Mesodermal cell (in vitro differentiated cells): ENCODE data around the gene AUTS2.

Experiments used
- H3K27ac ChIP-seq: 2 replicates; pipeline ENCODE4 v1.7.0; 2013; ENCODE audit warnings: mild to moderate bottlenecking, low read depth, low read length, moderate library complexity; ENCODE audit not compliant: severe bottlenecking
- H3K36me3 ChIP-seq: 2 replicates; pipeline ENCODE4 v1.7.1; 2013; ENCODE audit warnings: mild to moderate bottlenecking, low read length, moderate library complexity; ENCODE audit not compliant: control insufficient read depth, insufficient read depth
- H3K4me1 ChIP-seq: one replicate; pipeline ENCODE4 v1.7.1; 2013; ENCODE audit warnings: mild to moderate bottlenecking, low read length; ENCODE audit not compliant: insufficient read depth, control insufficient read depth, poor library complexity, severe bottlenecking
- H3K4me3 ChIP-seq: 2 replicates; pipeline ENCODE4 v1.7.0; 2013; ENCODE audit warnings: low read length, control low read depth, mild to moderate bottlenecking; ENCODE audit not compliant: insufficient read depth, poor library complexity, severe bottlenecking; ENCODE audit errors: extremely low read depth
- H3K9me3 ChIP-seq: 2 replicates; pipeline ENCODE4 v1.7.1; 2013; ENCODE audit warnings: mild to moderate bottlenecking, low read length, moderate library complexity; ENCODE audit not compliant: control insufficient read depth
- WGBS, 2 experiments: methylation state at CpG; one replicate each; pipeline ENCODE4 v1.1.5; 2013; ENCODE audit warnings: missing lambda C conversion rate in 2 of 2; ENCODE audit not compliant: insufficient coverage in 2 of 2; 5-methylcytosine and 5-hydroxymethylcytosine counted together

The AUTS2 gene

DNA sequence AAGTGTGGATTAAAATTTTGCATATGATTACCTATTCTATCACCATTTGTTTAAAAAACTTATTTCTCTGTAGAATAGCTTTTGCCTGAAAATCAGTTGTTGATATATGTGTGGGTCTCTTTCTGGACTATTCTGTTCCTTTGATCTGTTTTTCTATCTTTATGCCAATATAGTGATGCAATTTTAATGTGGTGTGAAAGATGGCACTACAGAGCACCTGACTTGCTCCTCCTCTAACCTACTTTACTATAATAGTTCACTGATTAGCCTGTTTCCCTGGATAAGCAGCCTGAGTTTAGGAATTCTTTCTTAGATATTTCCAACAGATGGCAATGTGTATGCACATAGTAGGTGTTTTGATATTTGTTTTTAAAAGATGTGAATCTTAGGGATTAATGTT is 294.5 kb downstream of the AUTS2 start:
- no peaks in the 10 kb centered on the region for H3K36me3 ChIP-seq
- no peak overlapping the region for H3K27ac ChIP-seq
- peaks cover 6% of the 10 kb centered on the region for H3K4me1 ChIP-seq
- no peak overlapping the region for H3K4me3 ChIP-seq
- peaks cover 4% of the 10 kb centered on the region for H3K9me3 ChIP-seq

DNA sequence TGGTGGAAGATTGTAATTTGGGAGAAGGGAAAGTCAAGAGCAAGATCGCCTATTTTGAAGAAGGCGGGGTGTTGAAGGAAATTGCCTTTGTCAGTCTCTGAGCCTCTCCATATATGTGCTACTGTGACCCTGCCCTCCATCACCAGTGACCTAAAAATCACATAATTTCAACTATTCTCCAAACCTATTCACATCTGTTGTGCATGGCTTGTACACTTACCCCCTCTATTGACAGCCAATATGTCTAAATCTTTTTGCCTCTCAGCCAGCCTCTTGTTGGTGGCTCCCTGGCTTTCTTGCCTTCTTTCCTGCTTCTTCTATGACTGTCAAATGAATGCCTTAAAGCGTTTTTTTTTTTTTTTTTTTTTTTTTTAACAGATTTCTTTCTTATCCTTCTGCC is 295.6 kb downstream of the AUTS2 start:
- Histone ChIP-seq H3K4me3 (no peak overlapping the region), H3K9me3 (peaks cover 4% of the 10 kb centered on the region), H3K36me3 (no peaks in the 10 kb centered on the region), H3K4me1 (peaks cover 6% of the 10 kb centered on the region), H3K27ac (no peak overlapping the region)
- 46 to 58% methylated on average over 2 of the region's 3 CpGs for WGBS, 2 experiments

DNA sequence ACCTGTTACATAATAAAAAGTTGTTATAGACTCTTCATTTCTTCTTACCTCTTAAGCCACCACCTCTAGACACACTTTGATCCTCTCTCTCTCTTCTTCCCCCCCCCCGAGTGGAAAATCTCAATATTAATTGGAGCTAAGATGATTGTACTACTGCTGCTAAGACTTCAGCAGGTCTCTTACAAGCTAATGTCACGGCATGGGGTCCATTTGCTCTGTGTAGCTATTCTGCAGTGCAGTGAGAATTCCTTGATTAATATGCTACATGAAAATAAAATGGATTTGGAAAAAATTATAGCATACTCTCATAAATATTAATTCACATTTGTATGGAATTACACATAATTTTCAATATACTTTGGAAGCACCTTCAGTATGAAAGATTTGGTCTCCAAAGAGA is 297.2 kb downstream of the AUTS2 start:
- no CpG with 5 or more reads among the region's 2 CpGs for WGBS, 2 experiments
- Histone ChIP-seq H3K4me3 (no peak overlapping the region), H3K27ac (no peak overlapping the region), H3K36me3 (no peaks in the 10 kb centered on the region), H3K9me3 (peaks cover 4% of the 10 kb centered on the region), H3K4me1 (peaks cover 6% of the 10 kb centered on the region)

DNA sequence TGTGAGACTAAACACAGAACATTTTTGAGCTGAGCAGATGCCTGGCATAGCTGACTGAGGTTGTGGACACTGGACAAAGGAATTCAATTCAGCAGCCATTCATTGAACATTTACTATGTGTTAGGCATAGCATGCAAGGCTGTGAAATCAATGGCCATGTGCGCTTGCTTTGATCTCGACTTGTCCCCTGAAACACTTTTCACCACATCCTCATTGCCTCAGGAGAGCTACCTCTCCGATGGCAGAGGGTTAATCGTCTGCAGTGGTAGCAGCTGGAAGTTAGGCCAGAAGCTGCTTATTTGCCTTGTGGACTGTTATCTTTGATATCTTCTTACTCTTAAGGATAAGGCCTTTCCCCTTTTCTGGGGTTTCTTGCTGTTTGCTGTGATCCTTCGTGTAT is 297.8 kb downstream of the AUTS2 start:
- WGBS, 2 experiments = 83% methylated on average over 2 of the region's 5 CpGs; no CpG with 5 or more reads in 1 of the 2 experiments
- Histone ChIP-seq H3K9me3 (peaks cover 4% of the 10 kb centered on the region), H3K4me3 (no peak overlapping the region), H3K36me3 (no peaks in the 10 kb centered on the region), H3K27ac (no peak overlapping the region), H3K4me1 (peaks cover 6% of the 10 kb centered on the region)

DNA sequence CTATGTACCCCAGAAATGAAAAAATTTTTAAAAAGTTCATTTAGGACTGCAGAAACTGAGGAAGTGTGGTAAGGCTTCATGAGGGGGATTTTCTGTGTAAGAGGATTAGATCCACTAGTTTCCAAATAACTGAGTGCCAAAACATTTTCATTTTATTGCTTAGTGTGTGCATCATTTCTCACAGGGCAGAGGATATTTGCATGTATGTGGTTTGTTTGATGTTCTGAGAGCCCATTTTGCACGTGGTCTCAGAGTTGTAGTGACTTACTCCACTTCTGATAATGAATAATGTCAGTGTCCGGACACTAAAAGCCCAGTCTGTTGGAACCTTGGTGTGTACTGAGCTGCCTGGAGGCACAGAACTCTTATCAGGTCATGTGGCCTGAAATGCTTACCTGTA is 299.9 kb downstream of the AUTS2 start:
- Histone ChIP-seq H3K27ac (no peak overlapping the region), H3K4me1 (peaks cover 6% of the 10 kb centered on the region), H3K36me3 (no peaks in the 10 kb centered on the region), H3K4me3 (no peak overlapping the region), H3K9me3 (peaks cover 4% of the 10 kb centered on the region)
- 79 to 83% methylated on average over 2 of the region's 2 CpGs for WGBS, 2 experiments

DNA sequence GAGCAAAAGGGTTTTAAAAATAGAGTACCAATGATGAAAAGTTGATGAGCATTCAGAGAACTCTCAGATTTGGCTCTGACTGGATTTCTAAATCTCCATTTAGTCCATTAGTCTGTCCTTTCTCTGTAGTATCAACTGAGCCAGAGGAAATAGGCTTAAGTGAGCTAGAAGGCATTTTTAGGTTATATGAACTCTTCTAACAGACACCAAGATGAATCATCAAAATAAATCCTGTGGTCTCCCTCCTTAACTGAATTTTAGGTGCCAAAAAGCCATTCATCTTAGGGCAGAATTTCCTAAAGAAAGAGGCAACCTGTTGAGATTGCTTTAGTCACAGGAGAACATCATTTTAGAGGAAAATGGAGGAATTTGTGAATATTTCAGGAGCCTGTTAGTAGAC is 305.1 kb downstream of the AUTS2 start:
- Histone ChIP-seq H3K4me3 (no peak overlapping the region), H3K4me1 (peaks cover 4% of the 10 kb centered on the region), H3K27ac (no peak overlapping the region), H3K36me3 (no peaks in the 10 kb centered on the region), H3K9me3 (no peaks in the 10 kb centered on the region)

DNA sequence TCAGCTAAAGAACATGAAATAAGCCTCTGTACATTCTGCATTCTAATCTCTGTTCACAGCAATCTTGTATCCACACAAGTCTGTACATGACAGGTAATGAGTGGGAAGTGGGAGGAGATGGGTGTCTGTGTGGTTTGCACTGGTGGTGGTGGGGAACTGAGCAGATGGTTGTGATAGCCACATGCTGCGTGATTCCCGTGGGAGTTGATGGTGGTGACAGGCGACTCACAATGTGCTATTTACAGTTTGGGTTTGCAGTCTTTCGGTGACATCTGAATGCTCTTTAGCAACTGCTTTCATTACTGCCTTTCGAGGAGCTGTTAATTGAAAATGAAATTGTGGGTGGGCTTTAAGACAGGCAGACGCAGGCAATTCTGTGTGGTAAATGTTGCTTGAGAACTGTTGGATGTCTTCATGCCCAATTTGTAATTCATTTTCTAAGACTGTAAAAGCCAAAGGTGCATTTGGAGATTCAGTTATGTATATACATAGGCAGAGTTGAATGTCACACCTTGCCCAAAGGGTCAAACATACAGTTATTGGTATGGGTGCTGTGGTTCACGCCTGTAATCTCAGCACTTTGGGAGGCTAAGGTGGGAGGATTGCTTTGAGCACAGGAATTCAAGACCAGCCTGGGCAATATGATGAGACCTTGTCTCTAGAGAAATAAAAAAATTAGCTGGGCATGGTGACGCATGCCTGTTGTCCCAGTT is 308.2 kb downstream of the AUTS2 start:
- H3K9me3 ChIP-seq = peaks cover 5% of the 10 kb centered on the region
- 83 to 89% methylated on average over 8 of the region's 8 CpGs for WGBS, 2 experiments
- no peak overlapping the region for H3K27ac ChIP-seq
- H3K4me3 ChIP-seq = no peak overlapping the region
- H3K4me1 ChIP-seq = peaks cover 4% of the 10 kb centered on the region
- H3K36me3 ChIP-seq = no peaks in the 10 kb centered on the region

DNA sequence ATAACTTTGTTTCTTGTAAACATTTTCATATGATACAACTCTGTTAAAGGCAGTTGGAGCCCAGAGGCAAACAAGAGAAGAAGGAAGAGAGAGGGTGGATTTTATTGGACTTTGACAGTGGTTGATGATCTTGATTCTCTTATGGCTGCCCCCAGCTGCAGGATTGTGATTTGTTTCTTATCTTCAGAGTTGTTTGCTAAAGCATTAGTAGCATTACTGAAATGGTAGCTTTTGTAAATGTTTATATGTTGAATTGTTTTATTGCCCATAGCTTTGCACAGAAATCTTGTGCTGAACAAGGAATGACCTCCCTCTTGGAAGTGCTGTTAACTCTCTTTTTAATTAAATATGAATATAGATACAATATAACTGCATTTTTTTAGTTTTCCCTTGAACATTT is 309.4 kb downstream of the AUTS2 start:
- H3K4me3 ChIP-seq = no peak overlapping the region
- no peaks in the 10 kb centered on the region for H3K36me3 ChIP-seq
- peaks cover 8% of the 10 kb centered on the region for H3K9me3 ChIP-seq
- no peak overlapping the region for H3K27ac ChIP-seq
- H3K4me1 ChIP-seq = peaks cover 4% of the 10 kb centered on the region

DNA sequence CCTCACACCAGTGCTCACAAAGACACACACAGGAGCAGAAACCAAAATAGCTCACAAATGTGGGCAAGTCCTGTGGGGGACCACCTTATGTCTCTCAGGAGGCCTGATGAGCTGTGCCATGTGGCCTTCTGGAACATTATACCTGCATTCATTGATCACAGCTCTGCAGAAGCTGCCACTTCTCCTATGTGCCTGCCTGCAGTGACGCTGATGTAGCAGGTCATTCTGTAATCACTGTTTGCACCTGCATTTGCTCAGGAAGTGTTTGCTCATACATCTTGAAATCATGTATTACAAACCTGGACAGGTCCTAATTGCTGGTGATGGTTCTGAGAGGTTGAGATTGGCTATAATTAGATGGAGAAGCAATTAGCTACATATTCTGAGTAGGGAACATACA is 310.2 kb downstream of the AUTS2 start:
- Histone ChIP-seq H3K27ac (no peak overlapping the region), H3K36me3 (no peaks in the 10 kb centered on the region), H3K4me1 (peaks cover 10% of the 10 kb centered on the region), H3K9me3 (peaks cover 8% of the 10 kb centered on the region), H3K4me3 (no peak overlapping the region)
- 100% methylated on average over 1 of the region's 1 CpG for WGBS, 2 experiments

DNA sequence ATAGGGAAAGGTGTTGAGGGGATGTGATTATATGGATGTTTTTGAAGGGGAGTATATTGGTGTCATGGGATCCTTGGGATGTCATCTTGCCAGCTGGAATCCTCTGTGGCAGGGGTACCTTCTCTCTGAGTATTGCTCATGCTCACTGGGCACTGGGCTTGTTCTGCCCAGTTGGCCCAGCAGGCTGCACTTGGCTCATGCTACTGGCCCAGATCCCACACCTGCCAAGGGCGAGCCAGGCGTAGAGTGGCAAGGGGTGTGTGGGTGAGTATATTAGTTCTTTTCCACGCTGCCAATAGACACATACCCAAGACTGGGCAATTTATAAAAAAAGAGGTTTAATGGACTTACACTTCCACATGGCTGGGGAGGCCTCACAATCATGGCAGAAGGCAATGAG is 311.9 kb downstream of the AUTS2 start:
- no peaks in the 10 kb centered on the region for H3K36me3 ChIP-seq
- no peak overlapping the region for H3K27ac ChIP-seq
- H3K4me1 ChIP-seq = peaks cover 10% of the 10 kb centered on the region
- no CpG with 5 or more reads among the region's 3 CpGs for WGBS, 2 experiments
- H3K9me3 ChIP-seq = peaks cover 8% of the 10 kb centered on the region
- no peak overlapping the region for H3K4me3 ChIP-seq

DNA sequence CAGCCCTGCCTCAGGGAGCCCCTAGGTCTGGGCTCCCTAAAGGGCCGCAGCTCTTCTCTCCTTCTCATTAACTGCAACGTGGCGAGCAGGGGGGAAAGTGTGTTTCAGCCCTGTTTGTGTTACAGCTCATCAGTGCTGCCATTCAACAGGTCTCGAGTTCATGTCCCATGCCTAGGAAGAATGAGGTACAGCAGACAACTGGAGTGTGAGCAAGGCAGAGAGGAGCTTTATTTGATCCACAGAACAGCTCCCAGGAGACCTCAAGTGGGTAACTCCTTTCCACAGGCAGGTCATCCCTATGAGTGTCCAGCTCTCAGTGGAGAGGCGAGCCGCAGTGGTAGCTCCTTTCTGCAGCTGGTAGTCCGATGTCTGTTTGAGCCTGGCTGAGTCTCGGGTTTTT is 313.1 kb downstream of the AUTS2 start:
- Histone ChIP-seq H3K4me1 (peaks cover 7% of the 10 kb centered on the region), H3K36me3 (no peaks in the 10 kb centered on the region), H3K27ac (no peak overlapping the region), H3K9me3 (peaks cover 8% of the 10 kb centered on the region), H3K4me3 (no peak overlapping the region)
- 90 to 95% methylated on average over 4 to 8 of the region's 8 CpGs for WGBS, 2 experiments
